GM18867 (cell line): Measurements from ENCODE around the gene BCL2.

ENCODE experiments used
- ATAC-seq: cut with Tn5 transposase; IDR thresholded peaks from one replicate; pipeline ENCODE4 v1.9.1; 2021; ENCODE audit warnings: mild to moderate bottlenecking, moderate library complexity; ENCODE audit not compliant: unreplicated experiment

BCL2 gene

DNA sequence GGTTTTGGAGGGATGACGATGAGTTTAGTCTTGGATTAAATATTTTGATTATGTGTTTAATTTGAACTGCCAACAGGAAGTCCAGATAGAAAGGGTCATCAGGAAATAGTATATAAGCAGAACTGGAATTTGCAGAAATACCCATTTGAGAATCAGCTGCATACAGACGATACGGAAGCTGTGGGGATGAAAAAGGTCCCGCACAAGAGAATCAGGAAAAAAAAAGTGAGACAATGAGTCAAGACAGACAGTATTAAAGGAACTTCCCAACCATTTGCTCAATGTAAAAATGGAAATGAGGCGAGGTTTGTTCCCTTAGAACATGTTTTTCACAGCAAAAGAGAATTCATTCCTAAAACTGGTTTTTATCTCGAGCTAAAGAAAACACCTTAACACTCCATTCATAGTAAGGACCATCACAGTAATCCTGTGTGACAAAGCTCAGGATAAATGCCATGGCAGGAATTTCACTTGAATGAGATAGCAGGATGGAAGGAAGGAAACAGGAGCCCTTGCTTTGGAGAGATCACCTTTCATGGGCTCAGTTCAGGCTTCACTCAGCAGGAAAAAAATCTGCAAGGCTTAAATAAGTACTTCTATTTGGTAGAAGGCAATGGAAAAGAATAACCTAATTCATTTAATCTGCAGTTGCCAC is 29.3 kb downstream of the BCL2 start:
- no peak for ATAC-seq

DNA sequence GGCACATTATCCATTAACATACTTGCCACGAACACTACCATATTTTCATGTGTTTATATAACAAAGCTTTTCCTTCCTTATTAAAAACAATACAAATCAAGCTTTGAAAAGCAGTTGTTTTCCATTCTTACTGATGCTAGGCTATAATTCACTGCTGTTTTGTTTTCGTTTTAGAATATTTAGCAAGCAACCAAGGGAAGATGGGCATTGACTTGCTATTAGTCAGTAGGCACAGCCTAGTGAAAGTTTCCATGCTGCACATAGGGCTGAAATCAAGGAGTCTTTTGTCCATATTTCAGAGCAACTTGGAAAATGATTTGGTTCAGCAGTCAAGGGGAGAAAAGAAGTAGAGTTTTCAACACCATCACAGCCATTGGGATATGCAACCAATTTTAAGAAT is 31.3 kb downstream of the BCL2 start:
- ATAC-seq, result no peak

DNA sequence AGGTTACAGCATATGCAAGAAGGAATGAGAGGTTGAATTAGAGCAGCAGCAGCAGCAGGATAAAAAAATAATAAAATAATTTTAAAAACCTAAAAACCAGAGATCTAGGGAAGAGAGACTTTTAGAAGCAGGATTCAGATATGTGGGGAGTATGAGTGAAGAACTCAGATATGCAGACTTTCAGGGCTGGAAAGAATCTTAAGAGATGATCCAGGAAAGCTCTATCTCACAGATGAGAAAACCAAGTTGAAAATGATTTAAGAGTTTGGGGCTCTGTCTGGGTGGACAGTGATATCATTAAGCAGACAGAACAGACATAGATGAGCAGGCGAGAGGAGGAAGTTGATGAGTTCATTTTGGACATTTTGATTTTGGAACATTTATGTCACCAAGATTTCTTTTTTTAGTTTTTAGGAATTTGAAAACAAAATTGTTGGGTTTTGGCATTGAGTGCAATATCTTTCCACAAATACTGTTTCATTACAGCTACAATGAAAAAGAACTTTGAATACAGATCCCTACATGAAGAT is 31.8 kb downstream of the BCL2 start:
- no peak for ATAC-seq

DNA sequence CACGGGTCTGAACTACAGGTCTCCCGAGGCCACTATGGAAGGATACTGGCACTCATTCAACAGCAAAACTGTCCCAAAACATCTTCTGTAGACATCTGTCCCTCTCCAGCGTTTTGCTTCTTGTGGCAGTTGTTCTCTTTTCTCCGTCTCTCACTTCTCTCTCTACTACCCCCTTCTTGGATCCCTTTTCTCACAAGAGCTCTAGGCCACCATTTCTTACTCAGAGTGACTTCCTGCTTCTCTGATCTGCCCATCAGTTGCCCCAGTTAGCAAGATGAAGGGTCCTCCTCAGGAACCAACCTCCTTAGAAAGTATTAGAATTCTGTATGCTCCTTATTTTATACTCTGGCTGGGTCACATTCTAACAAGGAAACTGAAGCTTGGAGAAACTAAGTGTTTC is 32.6 kb downstream of the BCL2 start:
- ATAC-seq, result no peak

DNA sequence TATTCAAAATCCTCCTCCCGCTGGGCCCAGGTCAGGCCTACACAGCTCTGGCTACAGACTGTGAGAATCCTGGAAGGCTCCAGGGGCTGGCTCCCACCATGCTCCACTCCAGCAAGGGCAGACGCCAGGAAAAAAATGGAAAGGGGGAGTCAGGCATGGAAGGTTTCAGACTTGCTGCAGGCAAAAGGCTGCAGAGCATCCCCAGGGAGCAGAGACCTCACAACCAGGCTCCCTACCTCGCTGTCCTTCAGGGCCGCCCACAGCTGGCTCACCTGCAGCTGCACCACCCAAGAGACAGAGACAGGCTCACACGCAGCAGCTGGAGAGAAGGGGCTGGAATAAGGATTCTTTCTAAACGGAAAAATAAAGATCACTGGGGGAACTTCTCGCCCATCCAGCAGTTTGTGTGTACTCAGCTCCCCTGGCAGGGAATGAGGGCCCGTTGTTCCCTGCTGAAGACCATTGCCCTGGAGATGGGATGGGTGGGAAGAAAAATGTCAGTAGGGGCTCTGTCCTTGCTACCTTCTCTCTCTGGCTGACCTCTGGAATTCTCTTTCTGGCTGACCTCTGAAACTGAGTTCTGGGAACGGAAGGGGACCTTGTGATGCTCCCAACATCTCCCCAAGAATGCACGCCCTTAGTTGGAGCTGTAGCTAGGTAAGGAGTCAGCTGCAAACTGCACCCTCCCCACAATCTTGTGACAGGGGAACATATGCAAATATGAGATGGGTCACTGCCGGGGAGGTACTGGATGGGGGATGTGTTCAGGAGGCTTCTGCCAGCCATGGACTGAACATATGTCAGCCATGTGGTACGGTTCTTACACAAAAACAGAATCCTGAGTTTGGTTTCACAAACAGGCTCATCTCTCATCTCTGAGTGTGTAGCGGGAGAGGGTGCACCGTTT is 34.5 kb downstream of the BCL2 start:
- peak; percentile 98 for ATAC-seq

DNA sequence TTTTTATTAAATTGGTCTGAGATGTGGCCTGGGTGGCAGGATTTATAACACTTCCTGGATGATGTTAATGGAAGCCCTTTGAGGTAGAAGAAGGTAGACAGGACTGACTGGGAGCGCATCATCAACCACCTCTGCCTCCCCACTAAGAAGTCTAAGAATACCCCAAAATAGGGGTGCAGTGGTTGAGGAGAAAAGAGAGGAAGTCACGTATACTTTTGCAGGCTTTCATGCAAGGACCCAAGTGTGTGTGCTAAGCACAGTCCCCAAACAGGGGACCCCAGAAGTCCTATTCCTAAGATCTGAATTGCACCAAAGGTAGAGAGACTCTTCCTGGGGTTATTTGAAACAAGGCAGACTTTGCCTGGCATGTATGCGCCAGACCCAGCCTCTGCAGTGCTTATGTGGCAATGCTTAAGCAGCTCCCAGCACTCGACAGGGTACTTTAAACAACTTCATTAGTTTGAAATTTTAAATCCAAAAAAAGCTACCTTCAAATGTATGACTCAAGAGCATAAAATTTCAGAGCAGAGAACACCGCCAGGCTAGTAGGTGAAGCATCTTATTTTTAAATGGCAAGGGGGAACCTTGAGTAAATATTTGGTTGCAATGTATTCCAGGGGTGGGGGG is 35.3 kb downstream of the BCL2 start:
- ATAC-seq, result no peak

DNA sequence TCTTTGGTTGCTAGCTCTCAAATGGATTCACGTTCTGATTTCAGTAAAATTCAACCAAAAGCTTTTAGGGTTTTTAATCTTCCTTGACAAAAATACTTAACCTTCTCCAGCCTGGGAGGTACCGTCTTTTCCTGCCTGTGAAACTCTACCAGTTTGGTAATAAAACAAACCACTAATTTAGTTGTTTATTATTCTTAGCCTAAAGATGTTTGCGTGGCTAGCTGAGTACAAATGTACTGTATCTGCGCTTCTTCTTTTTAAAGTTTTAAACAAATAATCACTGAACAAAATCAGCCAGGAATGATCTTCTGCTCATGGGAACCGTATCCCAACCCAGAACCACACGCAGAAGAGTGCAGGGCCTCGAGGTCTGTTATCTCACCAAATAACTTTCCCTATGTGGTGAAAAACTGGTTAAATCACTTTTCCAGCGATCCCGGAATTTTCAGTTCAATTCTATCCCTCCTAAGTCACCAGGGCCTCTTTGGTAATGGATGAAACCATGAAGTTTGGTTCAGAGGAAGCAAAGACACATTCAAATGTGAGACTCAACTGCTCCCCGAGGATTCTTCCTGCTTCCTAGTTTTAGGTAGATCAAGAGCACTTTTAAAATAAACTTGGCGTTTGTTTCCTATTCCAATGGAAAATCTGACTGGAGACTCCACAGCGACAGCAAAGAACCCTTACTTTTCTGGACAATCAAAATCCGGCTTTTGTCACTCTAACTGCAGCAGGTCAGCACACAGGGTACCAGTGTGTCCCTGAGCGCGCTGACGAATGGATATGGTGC is 36.1 kb downstream of the BCL2 start:
- ATAC-seq, result no peak

DNA sequence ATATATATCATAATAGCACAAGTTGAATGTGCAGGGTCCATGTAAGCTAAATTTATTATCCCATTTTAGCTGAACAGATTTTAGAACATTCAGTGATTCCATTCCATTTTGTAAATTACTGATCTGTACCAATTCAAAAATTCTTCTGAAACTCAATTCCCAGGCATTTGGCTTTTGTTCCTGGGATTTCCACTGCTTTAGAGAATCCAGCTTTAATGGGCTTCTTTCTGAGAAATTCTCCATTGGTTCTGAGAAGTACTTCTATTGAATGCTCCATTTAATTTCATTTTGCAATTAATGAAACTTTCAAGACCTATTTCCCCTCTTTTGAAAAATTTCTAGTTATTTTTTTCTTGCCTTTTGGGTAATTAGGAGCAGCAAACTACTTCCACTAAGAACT is 36.8 kb downstream of the BCL2 start:
- ATAC-seq, result no peak

DNA sequence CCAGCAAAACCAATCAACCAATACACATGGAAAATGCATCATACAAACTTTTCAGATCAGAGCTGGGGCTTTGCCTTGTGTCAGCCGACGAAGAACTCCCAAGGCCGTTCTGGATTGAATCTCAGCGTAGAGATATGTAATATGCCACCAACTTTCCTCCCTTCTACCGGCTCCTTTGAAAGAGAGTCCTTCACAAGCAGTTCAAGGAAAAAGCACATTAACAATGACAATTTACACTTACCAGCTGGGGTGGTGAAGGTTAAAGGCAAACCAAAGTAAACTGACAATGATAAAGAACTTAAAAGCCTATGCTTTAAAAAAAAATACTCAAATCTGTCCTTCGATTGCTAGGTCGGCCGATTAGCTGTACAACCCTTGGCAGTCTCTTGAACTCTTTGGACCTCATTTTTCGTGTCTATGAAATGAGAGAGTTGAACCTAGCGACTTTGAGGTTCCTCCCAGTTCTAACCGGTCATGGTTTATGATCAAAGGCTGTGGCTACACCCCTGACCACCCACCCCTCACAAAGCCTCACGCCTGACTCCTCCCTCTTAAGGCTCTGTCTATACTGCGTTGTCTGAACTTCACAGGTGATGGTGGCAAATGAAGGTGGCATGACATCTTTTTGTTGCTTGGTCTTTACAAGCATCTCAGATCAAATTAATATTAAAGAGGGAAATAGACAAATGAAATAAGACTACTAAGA is 46.2 kb downstream of the BCL2 start:
- ATAC-seq, result no peak

DNA sequence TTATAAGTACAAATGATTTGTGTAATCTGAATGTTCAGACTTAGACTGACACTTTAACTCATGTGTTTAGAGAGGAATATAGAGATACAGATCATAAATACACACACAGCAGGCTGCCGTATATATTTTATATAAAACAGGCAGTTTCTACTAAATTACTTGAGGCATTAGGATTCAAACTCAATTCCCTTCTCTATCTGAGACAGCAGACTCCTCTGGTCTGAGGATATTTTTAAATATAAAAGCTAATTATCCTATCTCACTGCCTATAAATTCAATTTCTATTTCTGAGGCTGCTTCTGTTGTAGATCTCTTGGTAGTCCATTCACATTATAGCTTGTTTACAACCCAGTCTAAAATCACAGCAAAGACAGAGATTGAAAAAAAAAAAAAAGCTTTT is 46.9 kb downstream of the BCL2 start:
- no peak for ATAC-seq

DNA sequence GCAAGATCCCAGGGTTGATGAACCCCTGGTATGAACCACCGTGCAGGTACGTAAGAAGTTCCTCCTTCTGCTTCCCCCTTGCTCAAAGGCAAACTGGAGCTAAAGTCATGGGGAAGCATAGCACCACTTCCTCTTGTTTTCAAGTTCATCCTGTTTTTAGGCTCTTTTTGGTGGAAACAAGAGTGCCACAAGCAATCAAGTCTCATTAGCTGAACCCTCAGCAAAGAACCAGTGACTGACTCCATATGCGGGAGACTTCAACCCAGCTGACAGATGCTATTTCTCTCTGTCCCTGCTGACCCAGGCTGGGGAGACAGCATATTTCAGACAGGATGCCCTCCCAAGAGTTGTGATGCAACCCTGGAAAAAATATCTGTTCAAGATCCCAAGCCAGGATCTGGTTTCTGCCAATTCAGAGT is 47.7 kb downstream of the BCL2 start:
- no peak for ATAC-seq

DNA sequence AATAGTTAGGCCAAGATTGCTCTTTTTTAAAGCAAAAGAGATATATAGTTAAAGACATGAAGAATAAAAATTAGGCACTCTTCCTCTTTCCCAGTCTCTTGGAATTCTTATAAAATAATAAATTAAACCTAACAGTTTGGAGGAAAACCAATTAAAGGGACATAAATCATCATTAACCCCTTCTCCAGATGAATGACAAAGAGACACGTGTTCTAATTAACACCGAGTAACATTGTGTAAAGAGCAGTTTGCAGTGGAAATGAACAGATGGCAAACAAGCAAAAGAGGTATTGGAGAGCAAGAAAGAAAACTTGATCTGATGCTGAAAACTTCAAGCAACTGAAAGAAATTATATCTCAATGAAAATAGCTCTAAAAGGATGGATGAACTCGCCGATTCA is 48.4 kb downstream of the BCL2 start:
- ATAC-seq, result no peak

DNA sequence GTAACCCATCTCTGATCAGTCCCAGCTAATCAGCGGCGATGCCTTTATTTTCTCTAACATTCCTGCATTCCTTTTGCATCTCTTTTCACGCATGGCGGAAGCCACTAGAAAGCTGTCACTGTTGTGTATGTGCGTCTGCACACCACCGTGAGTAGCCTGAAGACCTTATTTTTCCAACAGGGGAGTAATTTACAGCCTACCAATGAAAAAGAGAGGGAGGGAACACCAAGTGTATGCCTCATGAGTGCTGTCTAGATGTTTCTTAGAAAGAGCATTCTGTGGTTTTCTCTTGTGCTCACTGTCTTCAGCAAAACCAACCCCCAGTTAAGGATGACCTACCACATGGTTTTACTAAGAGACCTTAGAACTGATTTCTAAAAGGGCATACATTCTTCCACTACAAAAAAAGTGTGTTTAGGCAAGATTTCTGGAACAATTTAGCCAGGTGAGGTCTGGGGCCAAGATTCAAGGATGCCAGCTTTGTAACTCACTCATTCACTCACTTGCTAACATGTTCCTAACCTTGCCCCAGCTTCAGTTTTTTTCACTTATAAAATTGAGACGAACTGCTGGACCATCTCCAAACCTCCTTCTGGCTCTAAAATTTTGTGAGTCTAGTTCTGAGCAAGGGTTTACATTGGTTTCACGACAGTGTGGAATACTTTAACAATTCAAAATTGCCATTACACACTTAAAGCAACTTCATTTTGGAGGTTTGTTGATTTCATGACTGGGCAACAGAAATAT is 51.4 kb downstream of the BCL2 start:
- ATAC-seq, result no peak

DNA sequence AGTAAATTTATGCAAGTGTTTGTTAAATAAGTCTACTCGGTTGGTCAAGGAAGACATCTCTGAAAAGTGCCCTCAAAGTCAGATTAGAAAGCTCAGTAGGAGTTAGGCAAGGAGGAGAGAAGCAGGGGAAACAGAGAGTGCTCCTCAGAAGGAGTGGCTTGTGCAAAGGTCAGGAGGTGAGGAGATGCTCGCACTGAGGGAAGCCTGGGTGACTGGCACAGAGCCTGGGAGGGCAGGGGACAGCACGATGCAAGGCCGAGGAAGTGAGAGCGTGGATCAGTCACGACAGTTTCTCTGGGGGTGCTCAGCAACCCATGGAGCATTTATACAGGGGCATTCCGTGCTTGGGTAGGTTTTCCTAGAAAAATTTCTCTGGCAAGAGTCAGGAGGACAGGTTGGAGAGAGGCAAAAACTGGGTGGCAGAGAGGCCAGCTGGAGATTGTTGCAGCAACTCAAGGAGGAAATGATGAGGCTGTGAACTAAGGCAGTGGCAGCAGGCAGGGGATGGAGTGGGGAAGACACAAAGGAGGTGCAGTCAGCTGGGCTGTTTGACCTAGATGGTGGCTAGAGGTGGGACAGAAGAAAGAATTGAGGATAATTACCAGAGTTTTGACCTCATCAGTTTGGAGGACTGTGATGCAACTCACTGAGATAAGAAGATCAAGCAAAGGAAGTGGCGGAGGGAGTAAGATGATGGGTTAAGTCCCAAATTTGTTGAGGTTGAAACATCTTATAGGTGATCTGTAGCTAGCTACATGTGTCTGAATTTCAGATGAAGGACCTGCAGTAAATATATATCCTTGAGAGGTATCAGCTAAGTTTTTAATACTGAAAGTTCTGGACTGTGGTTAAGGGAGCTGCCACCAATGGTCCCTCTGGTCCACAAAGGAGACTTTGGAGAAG is 52.4 kb downstream of the BCL2 start:
- ATAC-seq, result no peak

DNA sequence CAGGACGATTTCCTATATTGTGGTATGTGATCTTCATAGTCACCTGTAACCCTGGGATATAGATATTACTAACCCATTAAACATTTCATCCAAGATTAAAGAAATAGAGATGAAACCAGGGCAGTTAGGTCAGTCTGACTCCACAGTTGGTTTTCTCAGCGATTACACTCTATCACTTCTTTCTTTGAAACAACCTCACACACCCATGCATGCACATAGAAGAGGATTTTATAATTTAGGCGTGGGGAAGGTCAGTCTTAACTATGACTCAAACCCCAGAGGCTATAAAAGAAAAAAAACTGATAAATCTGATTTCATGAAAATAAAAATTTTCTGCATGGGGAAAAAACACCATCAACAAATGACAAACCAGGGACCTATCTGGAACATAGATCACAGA is 54.2 kb downstream of the BCL2 start:
- no peak for ATAC-seq

DNA sequence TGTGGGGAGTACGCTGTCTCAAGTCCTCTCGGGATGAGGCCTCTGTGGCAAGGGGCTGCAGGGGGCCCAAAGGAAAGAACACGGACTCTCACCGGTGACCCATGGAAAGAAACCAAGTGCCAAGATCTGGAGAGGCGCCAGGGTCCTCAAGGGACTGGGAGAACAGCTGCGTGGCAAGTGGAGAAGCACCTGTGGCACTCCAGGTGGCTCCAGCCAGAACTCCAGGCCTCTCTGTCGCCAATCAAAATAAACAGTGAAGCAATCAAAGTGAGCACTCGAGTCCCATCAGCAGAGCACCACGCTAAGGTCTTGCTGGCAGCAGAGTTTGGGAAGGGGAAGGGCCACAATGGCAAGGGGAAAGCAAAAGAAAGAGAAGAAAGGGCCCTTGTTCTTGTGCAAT is 54.7 kb downstream of the BCL2 start:
- no peak for ATAC-seq

DNA sequence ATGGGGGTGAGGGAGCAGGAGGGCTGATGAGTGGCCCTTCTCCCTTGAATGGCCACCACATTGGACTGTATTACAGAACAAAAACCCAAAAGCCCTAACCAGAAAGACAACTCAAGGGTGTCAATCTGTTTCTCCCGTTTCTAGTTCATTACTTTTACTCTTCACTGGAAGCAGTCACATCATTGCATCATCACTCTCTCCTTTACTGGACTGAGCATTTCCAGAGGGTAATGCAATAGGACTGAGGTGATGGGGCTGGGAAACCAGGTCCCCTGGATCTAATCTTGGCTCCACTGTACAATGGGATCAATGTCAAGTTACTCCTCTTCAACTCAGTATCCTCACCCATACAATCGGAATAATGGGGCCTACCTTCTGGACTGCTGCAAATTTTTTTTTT is 56.1 kb downstream of the BCL2 start:
- no peak for ATAC-seq
